ENCODE results near the gene SLC43A2. TPM values are rescaled to one million over a fixed set of nuclear protein-coding genes. Genes with fewer than 3 reads are reported as not detected.

Gene SLC43A2
- total RNA-seq, 1 experiment from 2014 or later, result 12.9 TPM

GRCh38 chr17:1519678-1520077, 109.0 kb downstream of the SLC43A2 start:
- H3K14ac ChIP-seq (ENCODE audit: insufficient read depth, low read length), result no peak overlapping the region
- H3K27me3 Mint-ChIP-seq (ENCODE audit: low read depth), result no peaks in the 10 kb centered on the region
- no peak overlapping the region for H3K27ac ChIP-seq (ENCODE audit: insufficient read length, low read depth, low read length)
- H3K23ac ChIP-seq (ENCODE audit: insufficient read length, low read depth, low read length), result no peak overlapping the region
- H3K4me2 ChIP-seq (ENCODE audit: insufficient read depth, insufficient read length, low read length), result no peak overlapping the region
- no CpG with 5 or more reads among the region's 7 CpGs for WGBS (ENCODE audit: extremely low coverage, insufficient read length, low lambda C conversion rate)
- H3K4me1 Mint-ChIP-seq, result peaks cover 10 to 14% of the 10 kb centered on the region in 2 experiments
- H2BK5ac ChIP-seq (ENCODE audit: insufficient read length, low read length), result no peak overlapping the region
- no peaks in the 10 kb centered on the region for H3K79me1 ChIP-seq (ENCODE audit: insufficient read depth, low read depth, low read length, poor library complexity, severe bottlenecking)
- peak overlapping the region in 1 of 3 experiments; percentile 28; a peak in 1 of 7 replicates for H3K27ac Mint-ChIP-seq
- H3K56ac ChIP-seq (ENCODE audit: insufficient read length, low read depth, low read length), result no peak overlapping the region
- H2BK12ac ChIP-seq (ENCODE audit: insufficient read length, low read depth, low read length), result no peak overlapping the region
- no peaks in the 10 kb centered on the region for H3K9me3 ChIP-seq (ENCODE audit: control insufficient read depth, low read depth, low read length)
- no peak overlapping the region for H2BK20ac ChIP-seq (ENCODE audit: low read depth, low read length, poor library complexity, severe bottlenecking)
- no peak overlapping the region for H2AK5ac ChIP-seq (ENCODE audit: insufficient read length, low read length)
- H3K27me3 ChIP-seq (ENCODE audit: insufficient read depth, low read length), result no peaks in the 10 kb centered on the region
- no peak overlapping the region for H3K9ac ChIP-seq (ENCODE audit: extremely low read depth, insufficient read length, low read length)
- no peak overlapping the region for H4K8ac ChIP-seq (replicated peaks; ENCODE audit: insufficient read length, low read depth, low read length)
- H4K5ac ChIP-seq (ENCODE audit: insufficient read length, low read depth, low read length), result no peak overlapping the region
- no peaks in the 10 kb centered on the region; a peak in 1 of 5 replicates for H3K9me3 Mint-ChIP-seq
- H2BK15ac ChIP-seq (ENCODE audit: low read depth, low read length), result no peak overlapping the region
- no peak overlapping the region for H2BK120ac ChIP-seq (ENCODE audit: low read depth, low read length, poor library complexity, severe bottlenecking)
- 0 out of 2 replicates have a peak, but pooled peaks cover 2% of the 10 kb centered on the region for H3K4me1 ChIP-seq (ENCODE audit: insufficient read depth, low read length)
- H4K20me1 ChIP-seq (ENCODE audit: control insufficient read depth, insufficient read depth, insufficient read length), result no peaks in the 10 kb centered on the region
- H3K4ac ChIP-seq (ENCODE audit: low read depth, low read length), result no peak overlapping the region
- no peak overlapping the region for H3K4me3 Mint-ChIP-seq
- peaks cover 2 to 22% (median 11%) of the 10 kb centered on the region in 3 experiments; a peak in 6 of 7 replicates for H3K36me3 Mint-ChIP-seq (ENCODE audit: insufficient read depth in 1 of 3, low read depth in 3 of 3)
- peaks cover 10% of the 10 kb centered on the region for H3K23me2 ChIP-seq (ENCODE audit: insufficient read length, low read depth, low read length, poor library complexity, severe bottlenecking)
- H3K18ac ChIP-seq (ENCODE audit: insufficient read length, low read depth, low read length), result no peak overlapping the region
- no peak overlapping the region for H2AFZ ChIP-seq (ENCODE audit: low read length)
- no peak overlapping the region for H3T11ph ChIP-seq (ENCODE audit: low read length)
- TF ChIP-seq CTCF (conservative IDR thresholded peaks at IDR 0.05), result no peak
- no peak for DNase-seq
- H3K79me2 ChIP-seq (ENCODE audit: insufficient read depth, low read length), result no peaks in the 10 kb centered on the region
- H4K91ac ChIP-seq (ENCODE audit: insufficient read length, low read depth, low read length), result no peak overlapping the region

Other genes with a start within 250 kb of the SLC43A2 start
- 1,282 and 1,294 TPM in 2 replicates for gene YWHAE, start 228.6 kb downstream of the SLC43A2 start, total RNA-seq (2021)
- gene CRK, start 172.6 kb downstream of the SLC43A2 start, total RNA-seq (2021), result 58.9 and 60.5 TPM in 2 replicates
- 86.5 and 87.4 TPM in 2 replicates for gene MYO1C, start 136.1 kb downstream of the SLC43A2 start, total RNA-seq (2021)
- gene INPP5K, start 112.2 kb downstream of the SLC43A2 start, total RNA-seq (2021), result 28.1 and 29.4 TPM in 2 replicates
- gene PITPNA, start 66.0 kb downstream of the SLC43A2 start, total RNA-seq (2021), result 68.9 and 74.2 TPM in 2 replicates
- gene SCARF1, start 16.9 kb upstream of the SLC43A2 start, total RNA-seq (2021), result 2.1 and 2.4 TPM in 2 replicates
- 5.4 and 6.0 TPM in 2 replicates for gene RILP, start 21.0 kb upstream of the SLC43A2 start, total RNA-seq (2021)
- 402 and 408 TPM in 2 replicates for gene PRPF8, start 56.0 kb upstream of the SLC43A2 start, total RNA-seq (2021)
- 1.3 and 1.5 TPM in 2 replicates for gene TLCD2, start 81.5 kb upstream of the SLC43A2 start, total RNA-seq (2021)
- 20.2 and 22.5 TPM in 2 replicates for gene WDR81, start 95.9 kb upstream of the SLC43A2 start, total RNA-seq (2021)
- gene SERPINF2, start 114.0 kb upstream of the SLC43A2 start, total RNA-seq (2021), result 0.50 and 0.68 TPM in 2 replicates
- gene SERPINF1, start 133.2 kb upstream of the SLC43A2 start, total RNA-seq (2021), result 19.6 and 22.5 TPM in 2 replicates
- gene SMYD4, start 201.1 kb upstream of the SLC43A2 start, total RNA-seq (2021), result 28.8 and 29.0 TPM in 2 replicates
- gene RPA1, start 201.2 kb upstream of the SLC43A2 start, total RNA-seq (2021), result 215 and 220 TPM in 2 replicates

Data from H9 (cell line).